HCT116 (cell line): ENCODE measurements around the gene C11orf21. TPM values are rescaled to one million over a fixed set of nuclear protein-coding genes. Genes with fewer than 3 reads are reported as not detected.

Experiments
- ATAC-seq: fragments of 200-7000 bp; cut with Tn5 transposase; 2 replicates; pipeline ENCODE4 v1.9.1; 2020; ENCODE audit warnings: mild to moderate bottlenecking, moderate library complexity
- BruUV-seq: library from RNA; stranded (reverse); fragments of 400-500 nt; replicated peaks from 2 replicates; lab custom pipeline; 2021; lab: Mats Ljungman, UMichigan
- CTCF ChIA-PET: fragments of 300-600 bp; sonication (Branson Sonifier 250); formaldehyde crosslinking; loops from one replicate; lab custom pipeline; 2021; ENCODE audit warnings: antibody characterized with exemption; lab: Charles Lee
- POLR2A ChIA-PET: fragments of 300-600, 350-600 bp; sonication (Branson Sonifier 250); formaldehyde crosslinking; loops from one replicate; lab custom pipeline; 2021; ENCODE audit warnings: antibody characterized with exemption; lab: Charles Lee
- RAD21 ChIA-PET, 2 experiments: fragments of 300-600 bp; sonication (Branson Sonifier 250); formaldehyde crosslinking; loops; one replicate each; lab custom pipeline; 2023; ENCODE audit warnings: low total read pairs in 2 of 2; ENCODE audit not compliant: uncharacterized antibody in 2 of 2, unreplicated experiment in 2 of 2, low non-redundant PET in 1 of 2; lab: Charles Lee
- DNase-seq: peaks from one replicate; pipeline ENCODE4 v3.0.0-alpha.2; 2010; ENCODE audit warnings: low read depth, low spot score
- H2AFZ ChIP-seq: fragments of 200-600 bp; shearing (Covaris generic), sonication (generic); 2 replicates; pipeline ENCODE4 v1.6.1; 2017; ENCODE audit warnings: low read depth, mixed run types, mixed read lengths, antibody characterized with exemption, low read length; ENCODE audit not compliant: poor library complexity, severe bottlenecking
- H3K27ac ChIP-seq: 2 replicates; pipeline ENCODE4 v1.5.1; 2012; ENCODE audit warnings: low read depth, low read length
- H3K27me3 ChIP-seq: fragments of 200-600 bp; sonication (generic); 2 replicates; pipeline ENCODE4 v1.6.1; 2016; ENCODE audit warnings: mixed run types, low read length, mixed read lengths; ENCODE audit not compliant: insufficient read depth
- H3K36me3 ChIP-seq, 2 experiments: fragments of 200-500 bp in 1 of 2; fragments of 200-600 bp in 1 of 2; sonication (Bioruptor generic) in 1 of 2; sonication (generic) in 1 of 2; 2 replicates each; pipeline versions ENCODE4 v1.5.1 to v1.6.1; 2014 to 2016; ENCODE audit warnings: low read length in 2 of 2, inconsistent platforms in 1 of 2, mixed read lengths in 1 of 2, mixed run types in 1 of 2; ENCODE audit not compliant: insufficient read depth in 2 of 2, control insufficient read depth in 1 of 2
- H3K4me1 ChIP-seq, 2 experiments: fragments of 200-600 bp in 1 of 2; sonication (generic) in 1 of 2; 2 replicates each; pipeline versions ENCODE4 v1.5.1 to v1.6.1; 2012 to 2017; ENCODE audit warnings: low read length in 2 of 2, inconsistent platforms in 1 of 2, mild to moderate bottlenecking in 1 of 2, mixed read lengths in 1 of 2, mixed run types in 1 of 2, moderate library complexity in 1 of 2; ENCODE audit not compliant: insufficient read depth in 2 of 2, control insufficient read depth in 1 of 2
- H3K4me2 ChIP-seq: fragments of 200-600 bp; sonication (generic); 2 replicates; pipeline ENCODE4 v1.6.1; 2017; ENCODE audit warnings: mixed run types, low read length, mixed read lengths
- H3K4me3 ChIP-seq, 2 experiments: fragments of 200-600 bp in 1 of 2; sonication (generic) in 1 of 2; replicated peaks in 1 of 2; 2 replicates each; pipeline ENCODE4 v1.5.1; 2011 to 2016; ENCODE audit warnings: low read length in 2 of 2, control low read depth in 1 of 2, low read depth in 1 of 2, mild to moderate bottlenecking in 1 of 2, mixed read lengths in 1 of 2, mixed run types in 1 of 2
- H3K79me2 ChIP-seq: fragments of 200-600 bp; sonication (generic); 2 replicates; pipeline ENCODE4 v1.6.1; 2017; ENCODE audit warnings: mild to moderate bottlenecking, mixed run types, low read length, moderate library complexity, mixed read lengths; ENCODE audit not compliant: insufficient read depth
- H3K9ac ChIP-seq: fragments of 200-600 bp; sonication (generic); 2 replicates; pipeline ENCODE4 v1.6.1; 2016; ENCODE audit warnings: low read length, mixed read lengths
- H3K9me2 ChIP-seq: fragments of 200-600 bp; sonication (generic), shearing (Covaris generic); 2 replicates; pipeline ENCODE4 v1.6.1; 2017; ENCODE audit warnings: mixed run types, mild to moderate bottlenecking, moderate library complexity; ENCODE audit not compliant: insufficient read depth
- H3K9me3 ChIP-seq, 2 experiments: fragments of 200-500 bp in 1 of 2; fragments of 200-600 bp in 1 of 2; sonication (Bioruptor generic) in 1 of 2; sonication (generic) in 1 of 2; 2 replicates each; pipeline ENCODE4 v1.6.1; 2014 to 2017; ENCODE audit warnings: low read length in 2 of 2, mixed read lengths in 2 of 2, inconsistent platforms in 1 of 2, low read depth in 1 of 2, mild to moderate bottlenecking in 1 of 2, mixed run types in 1 of 2, moderate library complexity in 1 of 2; ENCODE audit not compliant: control insufficient read depth in 1 of 2, insufficient read depth in 1 of 2
- H4K20me1 ChIP-seq: fragments of 200-600 bp; sonication (generic), shearing (Covaris generic); 2 replicates; pipeline ENCODE4 v1.6.1; 2017; ENCODE audit warnings: mixed run types, mild to moderate bottlenecking, moderate library complexity; ENCODE audit not compliant: insufficient read depth
- CBX3 ChIP-seq: IDR thresholded peaks from 2 replicates; pipeline ENCODE4 v1.6.1; 2012; ENCODE audit warnings: low read depth
- CEBPB ChIP-seq: IDR thresholded peaks from 2 replicates; pipeline ENCODE4 v1.6.1; 2012; ENCODE audit warnings: low read depth
- EGR1 ChIP-seq: IDR thresholded peaks from 2 replicates; pipeline ENCODE4 v1.6.1; 2012; ENCODE audit warnings: low read depth
- EZH2 ChIP-seq: fragments of 200-600 bp; sonication (generic); IDR thresholded peaks from 2 replicates; pipeline ENCODE4 v1.6.1; 2017; ENCODE audit warnings: antibody characterized with exemption, mixed run types
- EZH2phosphoT487 ChIP-seq: fragments of 200-600 bp; IDR thresholded peaks from 2 replicates; pipeline ENCODE4 v1.6.1; 2018; ENCODE audit warnings: antibody characterized with exemption, borderline replicate concordance
- FOSL1 ChIP-seq: IDR thresholded peaks from 2 replicates; pipeline ENCODE4 v1.6.1; 2012; ENCODE audit warnings: low read depth
- POLR2A ChIP-seq: IDR thresholded peaks from 2 replicates; pipeline ENCODE4 v1.7.0; 2011; ENCODE audit warnings: borderline replicate concordance; ENCODE audit not compliant: insufficient read depth, insufficient read length; ENCODE audit errors: extremely low read depth
- RAD21 ChIP-seq: IDR thresholded peaks from 2 replicates; pipeline ENCODE4 v1.6.1; 2012; ENCODE audit warnings: low read depth, mild to moderate bottlenecking
- SRF ChIP-seq: IDR thresholded peaks from 2 replicates; pipeline ENCODE4 v1.6.1; 2012; ENCODE audit warnings: low read depth
- YY1 ChIP-seq: IDR thresholded peaks from 2 replicates; pipeline ENCODE4 v1.6.1; 2011; ENCODE audit warnings: low read length, low read depth, moderate library complexity, mild to moderate bottlenecking; ENCODE audit not compliant: insufficient replicate concordance; ENCODE audit errors: extremely low read depth
- ZBTB33 ChIP-seq: IDR thresholded peaks from 2 replicates; pipeline ENCODE4 v1.6.1; 2011; ENCODE audit warnings: mild to moderate bottlenecking, low read length, moderate library complexity; ENCODE audit not compliant: insufficient replicate concordance; ENCODE audit errors: extremely low read depth
- ZFX ChIP-seq: fragments of 450-650 bp; IDR thresholded peaks from 2 replicates; pipeline ENCODE4 v1.6.1; 2017
- ZNF274 ChIP-seq: fragments of 200-500 bp; sonication (Bioruptor generic); IDR thresholded peaks from 2 replicates; pipeline ENCODE4 v1.6.1; 2014; ENCODE audit warnings: mild to moderate bottlenecking, low read depth, low read length, inconsistent platforms
- intact Hi-C: fragments of 100-400 bp; cut with micrococcal nuclease; formaldehyde crosslinking; loops from 2 replicates; pipeline ENCODE4 v1.10.0; 2022
- total RNA-seq: library from RNA; stranded (reverse); gene quantifications from one replicate; pipeline ENCODE4 v1.2.1, GENCODE V29; 2021; ENCODE audit not compliant: unreplicated experiment
- TF ChIP-seq, protein P1 (sequence below), 3 experiments: fragments of 200-600 bp in 1 of 3; sonication (generic) in 1 of 3; IDR thresholded peaks in 2 of 3; conservative IDR thresholded peaks in 1 of 3; 2 replicates each; pipeline ENCODE4 v1.5.1; 2012 to 2017; ENCODE audit warnings: low read depth in 2 of 3, low read length in 2 of 3, antibody characterized with exemption in 1 of 3, borderline replicate concordance in 1 of 3, control low read depth in 1 of 3, mild to moderate bottlenecking in 1 of 3, mixed read lengths in 1 of 3, mixed run types in 1 of 3, moderate library complexity in 1 of 3; ENCODE audit not compliant: insufficient read depth in 1 of 3

C11orf21 gene
- total RNA-seq, 1 experiment from 2014 or later = not detected

- ChIA-PET POLR2A (no interaction called here), RAD21 (no interaction called here)
- no peaks in the 10 kb centered on the region for H3K79me2 ChIP-seq
- ATAC-seq (no peak), DNase-seq (no peak)
- no peak overlapping the region for H3K4me2 ChIP-seq
- no peaks in the 10 kb centered on the region for H3K9me2 ChIP-seq
- H3K36me3 ChIP-seq = no peaks in the 10 kb centered on the region
- H3K9me3 ChIP-seq = no peaks in the 10 kb centered on the region
- H3K4me1 ChIP-seq = peaks cover 0 to 7% of the 10 kb centered on the region in 2 experiments; a peak in 3 of 4 replicates
- intact Hi-C loops = no loop called here
- H3K27me3 ChIP-seq = 0 out of 2 replicates have a peak, but pooled peaks cover 3% of the 10 kb centered on the region
- no peak for TF ChIP-seq YY1
- no peak for TF ChIP-seq CBX3
- TF ChIP-seq FOSL1 = no peak
- no peak for TF ChIP-seq POLR2A
- TF ChIP-seq ZFX = no peak
- TF ChIP-seq ZNF274 = no peak
- no peak for TF ChIP-seq CEBPB
- TF ChIP-seq, protein P1, sequence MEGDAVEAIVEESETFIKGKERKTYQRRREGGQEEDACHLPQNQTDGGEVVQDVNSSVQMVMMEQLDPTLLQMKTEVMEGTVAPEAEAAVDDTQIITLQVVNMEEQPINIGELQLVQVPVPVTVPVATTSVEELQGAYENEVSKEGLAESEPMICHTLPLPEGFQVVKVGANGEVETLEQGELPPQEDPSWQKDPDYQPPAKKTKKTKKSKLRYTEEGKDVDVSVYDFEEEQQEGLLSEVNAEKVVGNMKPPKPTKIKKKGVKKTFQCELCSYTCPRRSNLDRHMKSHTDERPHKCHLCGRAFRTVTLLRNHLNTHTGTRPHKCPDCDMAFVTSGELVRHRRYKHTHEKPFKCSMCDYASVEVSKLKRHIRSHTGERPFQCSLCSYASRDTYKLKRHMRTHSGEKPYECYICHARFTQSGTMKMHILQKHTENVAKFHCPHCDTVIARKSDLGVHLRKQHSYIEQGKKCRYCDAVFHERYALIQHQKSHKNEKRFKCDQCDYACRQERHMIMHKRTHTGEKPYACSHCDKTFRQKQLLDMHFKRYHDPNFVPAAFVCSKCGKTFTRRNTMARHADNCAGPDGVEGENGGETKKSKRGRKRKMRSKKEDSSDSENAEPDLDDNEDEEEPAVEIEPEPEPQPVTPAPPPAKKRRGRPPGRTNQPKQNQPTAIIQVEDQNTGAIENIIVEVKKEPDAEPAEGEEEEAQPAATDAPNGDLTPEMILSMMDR (IDR thresholded peaks at IDR 0.05 in 2 of 3, conservative IDR thresholded peaks at IDR 0.05 in 1 of 3; ENCODE audit: borderline replicate concordance in 1 of 3, insufficient read depth in 1 of 3, low read depth in 2 of 3, low read length in 2 of 3) = no peak
- TF ChIP-seq RAD21 = no peak
- no peak for TF ChIP-seq ZBTB33
- no peak for TF ChIP-seq EZH2phosphoT487
- no peak for TF ChIP-seq EZH2
- no peak for TF ChIP-seq EGR1
- no peak for TF ChIP-seq SRF
- TF ChIP-seq, all 23 proteins: peak for 0
- Histone ChIP-seq H4K20me1 (no peaks in the 10 kb centered on the region), H3K9ac (no peak overlapping the region), H3K27ac (no peak overlapping the region), H2AFZ (no peak overlapping the region), H3K4me3 (no peak overlapping the region)
- BruUV-seq = no TSS peak
- CTCF ChIA-PET = interaction anchor here (1.3 kb wide), 1 partner anchor 13 kb away, joined by 3 read pairs; no protein-coding TSS in a partner anchor
Measured at GRCh38 chr11:2318123-2318522, 16.4 kb upstream of the C11orf21 start.
